NK-92 (cell line): ENCODE results near the gene RNF220.

Experiments
- DNase-seq: peaks from one replicate; lab custom pipeline; 2025; ENCODE audit not compliant: unreplicated experiment; lab: John Stamatoyannopoulos, UW

Gene RNF220

DNA sequence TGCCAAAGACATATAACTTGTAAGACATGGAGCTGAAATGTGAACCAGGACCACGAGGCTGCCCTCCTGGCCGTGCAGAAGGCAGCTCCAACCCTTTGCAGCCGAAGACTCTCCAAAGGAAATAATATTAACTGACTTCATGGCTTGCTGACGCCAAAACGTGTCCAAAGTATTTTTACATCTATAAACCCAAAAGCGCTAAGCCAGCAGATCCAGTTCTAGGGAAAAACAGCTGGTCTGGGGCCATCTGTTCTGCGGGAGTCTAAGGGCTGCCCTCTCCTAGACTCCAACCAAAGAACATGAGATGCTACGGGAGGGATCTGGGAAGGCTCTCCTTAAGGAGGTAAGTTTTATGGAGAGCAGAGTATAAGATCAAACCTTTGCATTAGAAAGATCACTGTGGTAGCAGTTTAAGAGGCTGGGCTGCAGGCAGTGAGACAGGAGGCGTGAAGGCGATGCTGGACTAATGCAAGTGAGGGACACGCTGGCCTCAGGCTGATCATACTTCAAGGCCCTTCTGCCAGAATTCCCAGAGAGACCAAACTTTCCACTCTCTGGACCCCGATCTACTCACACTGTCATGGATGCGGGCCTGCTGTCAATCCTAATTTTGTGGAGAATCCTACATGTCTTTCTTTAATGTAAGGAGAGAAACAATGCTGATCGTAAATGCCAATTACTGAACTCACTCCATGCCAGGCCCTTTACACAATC lies 268.1 kb downstream of the RNF220 start:
- no peak for DNase-seq

DNA sequence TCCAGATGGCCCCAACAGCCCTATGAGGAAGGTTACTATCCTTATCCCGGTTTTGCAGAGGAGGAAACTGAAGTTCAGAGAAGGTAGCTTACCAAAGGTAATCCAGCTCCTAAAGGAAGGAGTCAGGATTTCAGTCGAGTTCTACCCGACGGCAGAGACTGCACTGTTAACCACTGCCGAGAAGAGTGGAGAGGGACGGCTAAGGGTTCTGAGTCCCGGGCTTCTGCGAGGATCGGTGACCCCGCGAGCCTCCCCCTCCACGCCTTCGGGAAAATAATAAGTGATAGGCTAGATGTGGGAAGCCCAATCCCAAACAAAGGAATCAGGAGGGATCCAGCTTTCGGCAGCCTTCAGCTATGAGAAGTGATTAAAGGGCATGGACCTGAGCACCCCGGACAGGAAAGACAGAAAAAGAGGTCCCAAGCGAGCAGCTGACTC lies 268.6 kb downstream of the RNF220 start:
- no peak for DNase-seq

DNA sequence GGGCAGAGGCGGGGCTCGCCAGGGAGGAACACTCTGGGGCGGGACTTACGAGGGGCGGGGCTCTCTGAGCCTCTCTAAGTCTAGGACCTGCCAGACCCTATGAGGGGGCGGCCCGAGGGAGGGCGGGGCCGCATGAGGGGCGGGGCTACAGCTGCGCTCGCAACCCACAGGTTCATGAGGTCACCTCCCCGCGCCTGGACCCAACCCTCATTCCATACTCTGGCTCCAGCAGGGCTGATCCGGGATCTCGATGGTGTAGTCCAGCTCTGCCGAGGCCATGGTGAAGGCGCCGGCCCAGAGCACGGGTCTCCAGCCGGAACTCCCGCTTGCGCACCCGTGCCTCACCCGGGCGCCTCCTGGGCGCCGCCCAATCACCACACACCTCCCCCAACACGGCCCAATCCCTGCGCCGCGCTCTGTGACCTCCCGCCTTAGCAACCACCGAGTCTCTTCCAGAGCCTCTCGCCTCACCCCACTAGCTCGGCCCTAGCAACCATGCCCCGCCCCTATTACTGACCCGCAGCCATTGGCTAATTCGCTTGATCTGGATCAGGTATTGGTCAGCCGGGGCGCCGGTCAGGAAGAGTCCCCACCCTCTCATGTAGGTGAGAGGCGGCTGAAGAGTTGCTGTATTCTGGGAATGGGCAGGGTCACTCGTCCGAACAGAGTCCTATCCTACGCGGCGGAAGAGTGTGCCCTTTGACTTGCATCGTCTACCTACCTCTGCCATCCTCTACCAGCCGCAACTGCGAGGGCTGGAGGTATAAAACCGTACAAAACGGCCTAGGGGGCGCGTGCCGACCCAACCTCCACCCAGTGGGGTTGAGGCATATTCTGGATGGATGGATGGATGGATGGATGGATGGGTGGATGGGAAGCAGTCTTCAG lies 269.3 kb downstream of the RNF220 start, which contains the start of the genes ARMH1 and TMEM53:
Gene ARMH1 (plus strand): TSS at position 602 of the 888 bp plus-strand sequence. CDS start 14,984 bp downstream, outside the sequence.
Gene TMEM53 (minus strand): TSS at position 369 of the 888 bp plus-strand sequence. CDS start 90 bp downstream, at position 279.
- peak; percentile 68 for DNase-seq

- no peak for DNase-seq
Measured at GRCh38 chr1:44675186-44675585, 270.1 kb downstream of the RNF220 start.

GRCh38 chr1:44676484-44677200 lies 271.6 kb downstream of the RNF220 start:
- no peak for DNase-seq

- no peak for DNase-seq
Measured at GRCh38 chr1:44677201-44677766, 272.2 kb downstream of the RNF220 start.

DNA sequence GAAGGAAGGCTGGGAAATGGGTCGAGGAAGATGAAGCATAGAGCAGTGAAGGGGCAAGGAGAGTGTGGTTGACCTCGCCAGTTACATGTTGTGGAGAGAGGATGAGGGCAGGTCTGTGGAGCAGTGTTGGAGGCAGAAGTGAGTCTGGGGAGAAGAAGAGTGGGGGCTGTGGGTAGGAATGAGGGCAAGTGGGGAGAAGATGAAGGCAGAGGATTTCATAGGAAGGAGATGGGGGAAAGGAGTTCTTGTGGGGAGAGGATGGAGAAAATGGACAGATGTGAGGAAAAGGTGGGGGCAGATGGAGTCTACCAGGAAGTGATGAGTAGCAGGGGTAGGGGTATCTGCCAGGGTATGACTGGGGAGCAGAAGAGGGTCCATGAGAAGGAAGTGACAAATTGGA lies 273.1 kb downstream of the RNF220 start:
- no peak for DNase-seq

GRCh38 chr1:44678626-44679025 lies 273.6 kb downstream of the RNF220 start:
- DNase-seq = no peak

DNA sequence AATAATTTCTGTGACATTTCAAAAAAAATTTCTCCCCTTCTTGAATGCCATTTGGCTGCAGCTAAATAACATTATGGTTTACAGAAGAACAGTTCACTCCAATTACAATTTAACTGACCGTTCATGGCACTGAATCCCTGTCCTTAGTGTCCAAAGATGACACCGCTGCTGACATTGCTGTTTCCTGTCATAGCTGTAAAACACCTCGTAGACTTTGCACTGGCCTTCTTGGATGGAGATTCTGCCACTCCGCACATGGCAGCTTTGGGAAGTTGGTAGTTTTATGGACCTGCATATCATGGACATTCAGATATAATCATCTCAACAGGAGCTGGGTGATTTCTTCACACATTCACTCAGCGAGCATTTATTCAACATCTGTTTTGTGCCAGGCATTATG lies 274.4 kb downstream of the RNF220 start:
- no peak for DNase-seq

GRCh38 chr1:44681905-44682882 lies 277.1 kb downstream of the RNF220 start:
- DNase-seq = no peak

DNA sequence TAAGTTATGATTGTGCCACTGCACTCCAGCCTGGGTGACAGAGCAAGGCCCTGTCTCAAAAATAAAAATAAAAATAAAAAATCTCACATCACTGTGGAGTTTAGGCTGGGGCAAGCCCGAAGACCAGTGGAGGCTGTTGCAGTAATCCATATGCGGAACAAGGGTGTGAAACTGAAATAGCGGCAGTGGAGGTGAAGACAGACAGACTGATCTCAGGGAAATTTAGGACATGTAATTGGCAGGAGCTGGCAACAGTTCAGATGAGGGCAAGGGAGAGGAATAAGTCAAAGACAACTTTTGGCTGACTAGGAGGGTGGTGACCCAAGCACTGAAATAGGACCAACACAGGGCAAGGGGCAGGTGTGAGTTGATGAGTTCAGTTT lies 277.8 kb downstream of the RNF220 start:
- DNase-seq = no peak

DNA sequence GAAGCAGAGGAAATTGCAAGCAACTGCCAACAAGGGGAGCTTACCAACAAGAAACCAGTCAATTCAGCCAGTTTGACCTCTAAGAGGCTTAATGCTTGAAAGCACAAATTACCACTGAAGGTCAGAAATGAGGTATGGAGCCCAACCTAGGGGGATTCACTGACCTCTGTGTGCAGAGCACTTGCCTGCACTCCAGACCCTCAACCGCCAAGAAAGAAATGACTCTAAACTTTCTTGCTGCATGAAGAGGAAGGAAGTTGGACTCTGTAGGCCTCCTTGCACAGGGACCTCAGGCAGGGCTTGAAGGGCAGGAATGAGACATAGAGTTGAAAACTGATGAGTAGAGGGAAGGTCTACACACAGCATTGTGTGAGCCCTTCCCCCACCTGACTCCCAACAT lies 279.5 kb downstream of the RNF220 start:
- DNase-seq = no peak

- no peak for DNase-seq
Measured at GRCh38 chr1:44685218-44685617, 280.2 kb downstream of the RNF220 start.

GRCh38 chr1:44685881-44686280 lies 280.8 kb downstream of the RNF220 start:
- DNase-seq = no peak

- DNase-seq = no peak
Measured at GRCh38 chr1:44688760-44689446, 283.8 kb downstream of the RNF220 start.

GRCh38 chr1:44689447-44689765 lies 284.4 kb downstream of the RNF220 start:
- DNase-seq = no peak

DNA sequence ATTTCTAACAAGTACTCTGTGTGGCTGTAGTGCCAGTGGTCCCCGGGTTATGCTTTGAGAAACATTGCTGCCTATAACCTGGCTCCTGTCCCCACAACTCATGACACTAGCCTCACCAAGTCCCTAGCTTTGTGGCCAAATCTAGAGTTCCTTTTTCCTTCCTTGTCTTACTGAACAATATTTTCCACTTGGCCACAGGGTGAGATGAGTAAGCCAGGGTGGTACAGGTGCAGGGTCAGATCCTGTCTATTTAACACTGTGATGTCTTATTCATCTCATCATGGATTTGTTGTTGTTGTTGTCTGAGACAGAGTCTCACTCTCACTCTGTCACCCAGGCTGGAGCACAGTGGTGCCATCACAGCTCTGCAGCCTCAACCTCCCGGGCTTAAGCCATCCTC lies 288.1 kb downstream of the RNF220 start:
- DNase-seq = no peak

- DNase-seq = no peak
Measured at GRCh38 chr1:44693900-44694299, 288.8 kb downstream of the RNF220 start.

DNA sequence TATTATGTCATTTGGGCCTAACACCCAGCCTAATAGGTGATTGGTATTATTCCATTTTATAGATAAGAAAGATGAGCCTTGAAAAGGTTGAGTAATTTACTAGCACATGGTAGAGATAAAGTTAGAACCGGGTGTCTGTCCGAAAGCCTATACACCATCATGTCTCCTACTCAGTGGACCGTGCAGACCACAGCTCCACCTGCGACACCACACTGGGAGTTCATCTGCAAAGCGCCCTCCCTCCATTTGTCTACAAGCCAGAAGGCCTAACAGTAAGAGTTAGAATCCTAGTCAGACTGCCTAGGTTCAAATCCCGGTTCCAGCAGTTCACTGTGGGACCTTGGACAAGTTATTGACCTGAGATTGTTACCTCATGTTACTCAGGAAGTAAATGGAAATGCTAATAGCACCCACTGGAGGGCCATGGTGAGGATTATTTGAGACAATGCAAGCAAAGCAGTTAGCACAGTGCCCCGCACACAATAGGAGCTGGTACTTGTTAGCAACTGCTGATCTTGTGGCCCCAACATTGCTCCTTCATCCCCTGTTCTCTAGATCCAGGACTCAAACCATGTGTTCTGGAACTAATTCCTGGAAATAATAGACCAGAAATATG lies 289.9 kb downstream of the RNF220 start:
- no peak for DNase-seq
